H9 (cell line): ENCODE measurements around the gene PMIS2. TPM values are rescaled to one million over a fixed set of nuclear protein-coding genes. Genes with fewer than 3 reads are reported as not detected.

ENCODE experiments used
- DNase-seq: peaks from one replicate; pipeline ENCODE4 v3.0.0-alpha.2; 2017
- H2AFZ ChIP-seq: one replicate; pipeline ENCODE4 v1.6.1; 2013; ENCODE audit warnings: mild to moderate bottlenecking, low read length, control low read depth, moderate library complexity
- H2AK5ac ChIP-seq: 2 replicates; pipeline ENCODE4 v1.6.1; 2013; ENCODE audit warnings: low read length, control low read depth, mixed read lengths; ENCODE audit not compliant: insufficient read length
- H2BK120ac ChIP-seq: one replicate; pipeline ENCODE4 v1.6.1; 2013; ENCODE audit warnings: low read depth, mild to moderate bottlenecking, low read length, control low read depth, inconsistent platforms; ENCODE audit not compliant: poor library complexity, severe bottlenecking
- H2BK12ac ChIP-seq: 2 replicates; pipeline ENCODE4 v1.6.1; 2013; ENCODE audit warnings: low read length, control low read depth, mixed read lengths, low read depth; ENCODE audit not compliant: insufficient read length
- H2BK15ac ChIP-seq: 2 replicates; pipeline ENCODE4 v1.6.1; 2013; ENCODE audit warnings: low read depth, low read length, control low read depth
- H2BK20ac ChIP-seq: one replicate; pipeline ENCODE4 v1.6.1; 2013; ENCODE audit warnings: low read depth, mild to moderate bottlenecking, low read length, control low read depth, inconsistent platforms; ENCODE audit not compliant: poor library complexity, severe bottlenecking
- H2BK5ac ChIP-seq: 2 replicates; pipeline ENCODE4 v1.6.1; 2013; ENCODE audit warnings: low read length, control low read depth, mixed read lengths; ENCODE audit not compliant: insufficient read length
- H3K14ac ChIP-seq: 2 replicates; pipeline ENCODE4 v1.6.1; 2013; ENCODE audit warnings: low read length, control low read depth; ENCODE audit not compliant: insufficient read depth
- H3K18ac ChIP-seq: 2 replicates; pipeline ENCODE4 v1.6.1; 2013; ENCODE audit warnings: low read depth, mild to moderate bottlenecking, mixed read lengths, low read length, control low read depth; ENCODE audit not compliant: insufficient read length
- H3K23ac ChIP-seq: 2 replicates; pipeline ENCODE4 v1.6.1; 2013; ENCODE audit warnings: low read length, control low read depth, mixed read lengths, low read depth; ENCODE audit not compliant: insufficient read length
- H3K23me2 ChIP-seq: 2 replicates; pipeline ENCODE4 v1.6.1; 2013; ENCODE audit warnings: low read depth, mild to moderate bottlenecking, mixed read lengths, low read length, control low read depth; ENCODE audit not compliant: insufficient read length, poor library complexity, severe bottlenecking
- H3K27ac ChIP-seq: 2 replicates; pipeline ENCODE4 v1.5.1; 2013; ENCODE audit warnings: low read length, control low read depth, mixed read lengths, low read depth; ENCODE audit not compliant: insufficient read length
- H3K27me3 ChIP-seq: 2 replicates; pipeline ENCODE4 v1.6.1; 2013; ENCODE audit warnings: low read length, control low read depth, inconsistent platforms; ENCODE audit not compliant: insufficient read depth
- H3K4ac ChIP-seq: 2 replicates; pipeline ENCODE4 v1.6.1; 2013; ENCODE audit warnings: low read depth, mild to moderate bottlenecking, control low read depth, inconsistent platforms, low read length, moderate library complexity
- H3K4me1 ChIP-seq: 2 replicates; pipeline ENCODE4 v1.6.1; 2013; ENCODE audit warnings: low read length, control low read depth, inconsistent platforms; ENCODE audit not compliant: insufficient read depth
- H3K4me2 ChIP-seq: 2 replicates; pipeline ENCODE4 v1.6.1; 2013; ENCODE audit warnings: low read length, control low read depth, mixed read lengths; ENCODE audit not compliant: insufficient read length, insufficient read depth
- H3K56ac ChIP-seq: 2 replicates; pipeline ENCODE4 v1.6.1; 2013; ENCODE audit warnings: low read depth, mild to moderate bottlenecking, mixed read lengths, low read length, control low read depth; ENCODE audit not compliant: insufficient read length
- H3K79me1 ChIP-seq: 2 replicates; pipeline ENCODE4 v1.6.1; 2013; ENCODE audit warnings: low read depth, mild to moderate bottlenecking, moderate library complexity, low read length, control low read depth, inconsistent platforms; ENCODE audit not compliant: insufficient read depth, poor library complexity, severe bottlenecking
- H3K79me2 ChIP-seq: 2 replicates; pipeline ENCODE4 v1.6.1; 2013; ENCODE audit warnings: low read length, control low read depth, inconsistent platforms; ENCODE audit not compliant: insufficient read depth
- H3K9ac ChIP-seq: 2 replicates; pipeline ENCODE4 v1.6.1; 2013; ENCODE audit warnings: low read length, control low read depth, mixed read lengths; ENCODE audit not compliant: insufficient read length; ENCODE audit errors: extremely low read depth
- H3K9me3 ChIP-seq: one replicate; pipeline ENCODE4 v1.6.1; 2013; ENCODE audit warnings: low read depth, low read length, inconsistent platforms; ENCODE audit not compliant: control insufficient read depth
- H3T11ph ChIP-seq: one replicate; pipeline ENCODE4 v1.6.1; 2013; ENCODE audit warnings: mild to moderate bottlenecking, low read length, control low read depth, inconsistent platforms
- H4K20me1 ChIP-seq: one replicate; pipeline ENCODE4 v1.6.1; 2013; ENCODE audit not compliant: control insufficient read depth, insufficient read length, insufficient read depth
- H4K5ac ChIP-seq: 2 replicates; pipeline ENCODE4 v1.6.1; 2013; ENCODE audit warnings: low read depth, mild to moderate bottlenecking, mixed read lengths, low read length, control low read depth; ENCODE audit not compliant: insufficient read length
- H4K8ac ChIP-seq: replicated peaks from 2 replicates; pipeline ENCODE4 v1.6.1; 2013; ENCODE audit warnings: low read length, control low read depth, mixed read lengths, low read depth; ENCODE audit not compliant: insufficient read length
- H4K91ac ChIP-seq: 2 replicates; pipeline ENCODE4 v1.6.1; 2013; ENCODE audit warnings: low read depth, mild to moderate bottlenecking, moderate library complexity, mixed read lengths, low read length, control low read depth; ENCODE audit not compliant: insufficient read length
- H3K27ac Mint-ChIP-seq, 3 experiments: 2 replicates in 2 of 3; 3 replicates in 1 of 3; pipeline ENCODE4 v1.8.0; 2020 to 2021; ENCODE audit warnings: mixed read lengths in 3 of 3, mild to moderate bottlenecking in 1 of 3, moderate library complexity in 1 of 3
- H3K27me3 Mint-ChIP-seq: 2 replicates; pipeline ENCODE4 v1.8.0; 2021; ENCODE audit warnings: low read depth, mild to moderate bottlenecking, moderate library complexity, mixed read lengths
- H3K36me3 Mint-ChIP-seq, 3 experiments: 2 replicates in 2 of 3; 3 replicates in 1 of 3; pipeline ENCODE4 v1.8.0; 2020 to 2021; ENCODE audit warnings: low read depth in 3 of 3, mixed read lengths in 3 of 3; ENCODE audit not compliant: insufficient read depth in 1 of 3
- H3K4me1 Mint-ChIP-seq, 2 experiments: 2 replicates each; pipeline ENCODE4 v1.8.0; 2020; ENCODE audit warnings: mixed read lengths in 2 of 2
- H3K4me3 Mint-ChIP-seq, 2 experiments: 2 replicates in 1 of 2; 3 replicates in 1 of 2; pipeline ENCODE4 v1.8.0; 2020 to 2021; ENCODE audit warnings: mild to moderate bottlenecking in 2 of 2, mixed read lengths in 2 of 2, moderate library complexity in 1 of 2
- H3K9me3 Mint-ChIP-seq, 2 experiments: 2 replicates in 1 of 2; 3 replicates in 1 of 2; pipeline ENCODE4 v1.8.0; 2020; ENCODE audit warnings: mild to moderate bottlenecking in 2 of 2, mixed read lengths in 2 of 2, moderate library complexity in 1 of 2
- WGBS: extraction: QIAGEN DNeasy Blood & Tissue Kit; methylation state at CpG from one replicate; pipeline ENCODE4 v1.1.7; 2013; ENCODE audit warnings: missing lambda C conversion rate, low lambda C conversion rate, mixed read lengths; ENCODE audit not compliant: insufficient read length; ENCODE audit errors: extremely low coverage; 5-methylcytosine and 5-hydroxymethylcytosine counted together
- total RNA-seq: library from RNA; stranded (reverse); gene quantifications from 2 replicates; pipeline ENCODE4 v1.2.1, GENCODE V29; 2021
- TF ChIP-seq, protein P1 (sequence below): fragments of 200-600 bp; sonication (generic); conservative IDR thresholded peaks from 3 replicates; pipeline ENCODE4 v1.8.0; 2021; ENCODE audit warnings: antibody characterized with exemption, mild to moderate bottlenecking

PMIS2 gene
- total RNA-seq, 1 experiment from 2014 or later = not detected

DNA sequence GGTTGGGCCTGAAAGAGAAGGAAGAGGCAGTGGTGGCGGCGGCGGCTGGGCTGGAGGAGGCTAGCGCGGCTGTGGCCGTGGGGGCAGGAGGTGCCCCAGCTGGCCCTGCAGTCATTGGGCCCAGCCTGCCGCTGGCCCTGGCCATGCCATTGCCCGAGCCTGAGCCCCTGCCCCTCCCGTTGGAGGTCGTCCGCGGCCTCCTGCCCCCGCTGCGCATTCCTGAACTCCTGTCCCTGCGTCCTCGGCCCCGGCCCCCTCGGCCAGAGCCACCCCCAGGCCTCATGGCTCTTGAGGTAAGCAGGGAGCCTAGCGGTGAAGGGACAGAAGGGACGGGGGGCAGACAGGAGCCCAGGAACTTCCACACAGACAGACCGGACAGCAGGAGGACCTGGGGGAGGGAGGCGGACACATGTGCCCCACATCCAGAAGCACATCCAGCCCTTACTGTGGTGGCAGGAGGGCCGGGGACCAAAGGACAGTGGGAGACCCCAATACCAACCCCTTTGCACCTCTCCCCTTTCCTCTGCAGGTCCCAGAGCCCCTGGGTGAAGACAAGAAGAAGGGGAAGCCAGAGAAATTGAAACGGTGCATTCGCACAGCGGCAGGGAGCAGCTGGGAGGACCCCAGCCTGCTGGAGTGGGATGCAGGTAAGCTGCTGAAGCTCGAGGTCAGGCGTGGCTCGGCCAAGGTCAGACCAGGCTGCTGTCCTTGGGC is 47.9 kb downstream of the PMIS2 start:
- H3K36me3 Mint-ChIP-seq = peaks cover 33 to 76% (median 62%) of the 10 kb centered on the region in 3 experiments
- peaks cover under 1% of the 10 kb centered on the region; the same call in 1 of the 2 replicates for H3K27me3 Mint-ChIP-seq
- H3K4me1 ChIP-seq = peaks cover 2% of the 10 kb centered on the region; the same call in 1 of the 2 replicates
- H3K27ac ChIP-seq = no peak overlapping the region
- H3K9me3 Mint-ChIP-seq = no peaks in the 10 kb centered on the region
- no peaks in the 10 kb centered on the region for H3K79me1 ChIP-seq
- H4K5ac ChIP-seq = no peak overlapping the region
- TF ChIP-seq, protein P1, sequence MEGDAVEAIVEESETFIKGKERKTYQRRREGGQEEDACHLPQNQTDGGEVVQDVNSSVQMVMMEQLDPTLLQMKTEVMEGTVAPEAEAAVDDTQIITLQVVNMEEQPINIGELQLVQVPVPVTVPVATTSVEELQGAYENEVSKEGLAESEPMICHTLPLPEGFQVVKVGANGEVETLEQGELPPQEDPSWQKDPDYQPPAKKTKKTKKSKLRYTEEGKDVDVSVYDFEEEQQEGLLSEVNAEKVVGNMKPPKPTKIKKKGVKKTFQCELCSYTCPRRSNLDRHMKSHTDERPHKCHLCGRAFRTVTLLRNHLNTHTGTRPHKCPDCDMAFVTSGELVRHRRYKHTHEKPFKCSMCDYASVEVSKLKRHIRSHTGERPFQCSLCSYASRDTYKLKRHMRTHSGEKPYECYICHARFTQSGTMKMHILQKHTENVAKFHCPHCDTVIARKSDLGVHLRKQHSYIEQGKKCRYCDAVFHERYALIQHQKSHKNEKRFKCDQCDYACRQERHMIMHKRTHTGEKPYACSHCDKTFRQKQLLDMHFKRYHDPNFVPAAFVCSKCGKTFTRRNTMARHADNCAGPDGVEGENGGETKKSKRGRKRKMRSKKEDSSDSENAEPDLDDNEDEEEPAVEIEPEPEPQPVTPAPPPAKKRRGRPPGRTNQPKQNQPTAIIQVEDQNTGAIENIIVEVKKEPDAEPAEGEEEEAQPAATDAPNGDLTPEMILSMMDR = no peak
- no peak overlapping the region for H4K8ac ChIP-seq
- no peak overlapping the region for H3T11ph ChIP-seq
- H4K91ac ChIP-seq = no peak overlapping the region
- DNase-seq = no peak
- peaks cover 1 to 5% of the 10 kb centered on the region in 2 experiments for H3K4me1 Mint-ChIP-seq
- H2BK15ac ChIP-seq = no peak overlapping the region
- H3K14ac ChIP-seq = no peak overlapping the region
- no peak overlapping the region for H2BK5ac ChIP-seq
- no peak overlapping the region for H2BK120ac ChIP-seq
- no peak overlapping the region for H2AFZ ChIP-seq
- H3K56ac ChIP-seq = no peak overlapping the region
- no peak overlapping the region for H3K4ac ChIP-seq
- H2BK20ac ChIP-seq = no peak overlapping the region
- no peak overlapping the region for H3K4me3 Mint-ChIP-seq
- H3K27ac Mint-ChIP-seq = no peak overlapping the region
- H3K4me2 ChIP-seq = no peak overlapping the region
- no peaks in the 10 kb centered on the region for H4K20me1 ChIP-seq
- no peaks in the 10 kb centered on the region for H3K27me3 ChIP-seq
- no peak overlapping the region for H3K18ac ChIP-seq
- H3K23ac ChIP-seq = no peak overlapping the region
- H3K9ac ChIP-seq = no peak overlapping the region
- no peak overlapping the region for H2BK12ac ChIP-seq
- peaks cover 3% of the 10 kb centered on the region for H3K23me2 ChIP-seq
- no peaks in the 10 kb centered on the region; the same call in 1 of the 2 replicates for H3K79me2 ChIP-seq
- no peaks in the 10 kb centered on the region for H3K9me3 ChIP-seq
- no CpG with 5 or more reads among the region's 29 CpGs for WGBS
- H2AK5ac ChIP-seq = no peak overlapping the region
